ENCODE data around the gene JADE2.

JADE2 gene

DNA sequence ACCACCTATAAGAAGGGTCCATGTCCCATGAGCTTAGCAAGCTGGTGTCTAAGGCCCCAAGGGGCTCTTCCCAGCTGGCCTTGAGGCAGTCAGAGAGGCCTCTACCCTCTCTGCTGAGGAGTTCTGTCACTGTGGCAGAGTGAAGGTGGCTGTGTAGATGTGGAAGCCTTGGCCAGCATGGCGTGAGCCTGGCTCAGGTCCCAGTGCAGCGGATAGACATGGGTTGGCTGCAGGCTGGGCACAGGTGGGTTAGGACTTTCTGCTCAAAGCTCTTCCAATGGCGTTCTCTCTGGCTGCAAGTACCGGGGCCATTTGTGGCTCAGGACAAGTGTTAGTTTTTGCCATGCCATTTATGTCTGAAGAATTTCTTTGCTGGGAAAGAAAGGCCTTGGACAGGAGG lies 47.3 kb downstream of the JADE2 start:
- TF ChIP-seq GATA2 (IDR thresholded peaks at IDR 0.05; ENCODE audit: low read depth, low read length) = no peak
- TF ChIP-seq GATA3 (IDR thresholded peaks at IDR 0.05; ENCODE audit: low read depth, low read length) = no peak

DNA sequence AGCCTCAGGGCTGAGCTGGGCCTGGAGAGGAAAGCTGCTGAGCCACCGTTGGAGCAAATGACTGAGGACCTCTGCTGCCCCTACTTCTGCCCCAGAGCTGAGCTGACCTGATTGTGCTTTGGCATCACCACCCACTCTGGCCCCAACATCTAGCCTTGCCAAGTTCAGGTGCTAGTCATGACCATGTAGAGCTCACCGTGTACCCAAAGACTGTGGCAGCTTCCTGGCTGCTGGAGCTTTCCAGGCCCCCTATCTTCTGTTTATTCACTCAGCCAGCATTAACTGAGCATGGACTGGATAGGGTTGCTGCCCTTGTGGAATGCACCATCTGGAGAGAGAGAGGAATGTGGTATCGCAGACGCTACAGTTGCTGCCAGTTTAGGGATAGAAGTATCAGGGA lies 49.1 kb downstream of the JADE2 start:
- TF ChIP-seq GATA2 (IDR thresholded peaks at IDR 0.05; ENCODE audit: low read depth, low read length) = no peak
- TF ChIP-seq GATA3 (IDR thresholded peaks at IDR 0.05; ENCODE audit: low read depth, low read length) = no peak

DNA sequence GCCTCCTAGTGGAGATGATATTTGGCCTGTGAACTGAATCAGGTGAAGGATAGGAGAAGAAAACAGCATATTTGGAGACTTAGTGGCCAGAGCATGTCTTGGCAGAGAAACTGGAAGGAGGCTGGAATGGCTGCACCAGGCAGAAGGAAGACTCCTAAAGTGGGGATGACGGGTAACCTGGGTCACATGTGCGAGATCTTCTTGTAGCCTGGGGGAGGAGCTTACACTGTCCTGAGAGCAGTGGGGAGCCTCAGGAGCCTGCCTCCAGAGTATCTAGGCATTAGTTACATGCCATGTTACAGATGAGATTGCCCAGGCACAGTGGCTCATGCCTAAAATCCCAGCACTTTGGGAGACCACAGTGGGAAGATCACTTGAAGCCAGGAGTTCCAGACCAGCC lies 49.8 kb downstream of the JADE2 start:
- TF ChIP-seq GATA3 (IDR thresholded peaks at IDR 0.05; ENCODE audit: low read depth, low read length) (no peak), GATA2 (IDR thresholded peaks at IDR 0.05; ENCODE audit: low read depth, low read length) (no peak)

DNA sequence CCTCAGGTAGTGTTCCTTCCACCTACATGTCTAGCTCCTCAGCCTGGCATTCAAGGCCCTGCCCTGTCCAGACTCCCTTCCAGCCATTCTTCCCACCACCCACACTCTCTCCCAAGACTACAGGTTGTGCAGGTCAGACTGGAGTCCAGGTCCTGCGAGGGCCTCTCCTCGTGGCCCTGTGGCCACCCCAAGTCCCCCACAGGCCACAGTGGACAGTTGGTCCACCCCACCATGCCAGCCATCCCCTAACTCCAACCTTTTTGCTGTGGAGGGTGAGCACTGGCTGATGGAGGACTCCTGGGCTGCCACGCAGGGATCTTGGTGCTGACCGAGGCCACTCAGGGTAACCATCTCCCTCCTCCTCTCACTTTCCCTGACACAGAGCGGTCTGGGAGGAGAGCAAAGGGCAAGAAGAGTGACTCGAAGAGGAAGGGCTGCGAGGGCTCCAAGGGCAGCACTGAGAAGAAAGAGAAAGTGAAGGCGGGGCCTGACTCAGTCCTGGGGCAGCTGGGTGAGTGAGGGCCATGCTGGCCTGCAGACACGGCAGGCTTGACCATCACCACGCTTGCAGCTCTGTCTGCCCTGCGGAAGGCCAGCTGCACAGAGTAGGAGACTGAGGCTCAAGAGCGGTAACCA lies 51.0 kb downstream of the JADE2 start:
- no peak for TF ChIP-seq GATA2 (IDR thresholded peaks at IDR 0.05; ENCODE audit: low read depth, low read length)
- no peak for TF ChIP-seq GATA3 (IDR thresholded peaks at IDR 0.05; ENCODE audit: low read depth, low read length)

DNA sequence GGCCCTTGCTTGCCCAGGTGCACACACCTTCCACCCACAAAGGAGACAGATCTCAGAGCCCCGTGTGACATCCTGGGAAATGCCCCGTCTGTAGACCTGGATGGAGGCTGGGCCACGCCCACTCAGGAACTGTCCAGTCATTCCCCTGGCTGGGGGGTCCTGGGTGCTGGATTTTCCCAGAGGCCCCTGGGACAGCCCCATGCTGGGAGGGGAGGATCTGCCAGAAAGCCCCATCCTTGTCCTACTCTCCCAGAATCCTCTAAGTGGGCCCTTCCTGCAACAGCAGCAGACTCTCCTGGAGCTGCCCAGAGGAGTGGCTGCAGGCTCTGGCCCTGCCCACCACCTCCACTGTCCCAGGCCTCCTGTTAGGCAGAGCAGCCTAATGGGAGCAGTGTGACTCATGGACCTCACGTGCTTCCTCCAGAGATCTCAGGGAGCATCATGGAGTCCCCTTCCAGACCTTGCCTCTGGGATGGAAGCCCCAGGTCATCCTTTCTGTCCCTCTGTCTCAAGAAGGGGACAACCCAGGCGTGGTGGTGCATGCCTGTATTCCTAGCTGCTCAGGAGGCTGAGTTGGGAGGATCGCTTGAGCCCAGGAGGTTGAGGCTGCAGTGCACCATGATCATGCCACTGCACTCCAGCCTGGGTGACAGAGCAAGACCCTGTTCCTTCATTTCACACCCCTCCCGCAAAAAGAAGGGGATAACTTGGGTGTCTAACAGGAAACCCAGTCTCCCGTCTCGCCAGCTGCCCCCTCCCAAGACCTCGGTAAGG lies 51.7 kb downstream of the JADE2 start:
- TF ChIP-seq GATA2 (IDR thresholded peaks at IDR 0.05; ENCODE audit: low read depth, low read length) = no peak
- no peak for TF ChIP-seq GATA3 (IDR thresholded peaks at IDR 0.05; ENCODE audit: low read depth, low read length)

DNA sequence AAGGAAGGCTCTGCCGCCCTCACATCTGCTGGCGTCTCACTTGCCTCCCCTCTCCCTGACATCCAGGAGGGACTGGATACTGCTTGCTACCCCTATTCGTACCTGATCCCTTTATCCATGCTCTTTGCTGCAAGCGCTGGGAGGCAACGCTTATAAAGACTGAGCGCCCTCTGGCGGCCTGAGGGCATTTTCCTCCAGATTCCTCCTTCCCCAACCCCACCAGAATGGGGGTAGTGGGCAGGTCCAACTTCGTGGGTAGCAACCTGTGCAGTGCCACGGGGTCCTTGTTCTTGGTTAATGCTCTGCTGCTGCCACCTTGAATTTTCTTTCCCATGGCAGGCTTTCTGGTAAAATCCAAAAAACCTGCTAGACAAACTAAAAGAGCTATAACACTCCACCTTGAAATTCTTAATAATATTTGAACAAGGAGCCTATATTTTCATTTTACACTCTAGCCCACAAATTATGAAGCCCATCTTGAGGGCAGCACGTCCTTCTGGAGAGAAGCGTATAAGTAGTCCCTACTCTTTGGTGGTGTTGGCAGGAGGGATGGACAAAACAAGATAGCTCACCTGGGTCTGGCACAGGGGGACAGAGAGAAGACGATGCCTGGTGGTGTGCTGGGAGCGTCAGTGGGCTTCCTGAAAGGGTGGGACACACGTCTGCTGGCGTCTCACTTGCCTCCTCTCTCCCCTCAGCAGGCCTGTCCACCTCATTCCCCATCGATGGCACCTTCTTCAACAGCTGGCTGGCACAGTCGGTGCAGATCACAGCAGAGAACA lies 52.5 kb downstream of the JADE2 start:
- TF ChIP-seq GATA3 (IDR thresholded peaks at IDR 0.05; ENCODE audit: low read depth, low read length) (no peak), GATA2 (IDR thresholded peaks at IDR 0.05; ENCODE audit: low read depth, low read length) (no peak)

DNA sequence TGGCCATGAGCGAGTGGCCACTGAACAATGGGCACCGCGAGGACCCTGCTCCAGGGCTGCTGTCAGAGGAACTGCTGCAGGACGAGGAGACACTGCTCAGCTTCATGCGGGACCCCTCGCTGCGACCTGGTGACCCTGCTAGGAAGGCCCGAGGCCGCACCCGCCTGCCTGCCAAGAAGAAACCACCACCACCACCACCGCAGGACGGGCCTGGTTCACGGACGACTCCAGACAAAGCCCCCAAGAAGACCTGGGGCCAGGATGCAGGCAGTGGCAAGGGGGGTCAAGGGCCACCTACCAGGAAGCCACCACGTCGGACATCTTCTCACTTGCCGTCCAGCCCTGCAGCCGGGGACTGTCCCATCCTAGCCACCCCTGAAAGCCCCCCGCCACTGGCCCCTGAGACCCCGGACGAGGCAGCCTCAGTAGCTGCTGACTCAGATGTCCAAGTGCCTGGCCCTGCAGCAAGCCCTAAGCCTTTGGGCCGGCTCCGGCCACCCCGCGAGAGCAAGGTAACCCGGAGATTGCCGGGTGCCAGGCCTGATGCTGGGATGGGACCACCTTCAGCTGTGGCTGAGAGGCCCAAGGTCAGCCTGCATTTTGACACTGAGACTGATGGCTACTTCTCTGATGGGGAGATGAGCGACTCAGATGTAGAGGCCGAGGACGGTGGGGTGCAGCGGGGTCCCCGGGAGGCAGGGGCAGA lies 53.3 kb downstream of the JADE2 start:
- TF ChIP-seq GATA3 (IDR thresholded peaks at IDR 0.05; ENCODE audit: low read depth, low read length) = no peak
- no peak for TF ChIP-seq GATA2 (IDR thresholded peaks at IDR 0.05; ENCODE audit: low read depth, low read length)

DNA sequence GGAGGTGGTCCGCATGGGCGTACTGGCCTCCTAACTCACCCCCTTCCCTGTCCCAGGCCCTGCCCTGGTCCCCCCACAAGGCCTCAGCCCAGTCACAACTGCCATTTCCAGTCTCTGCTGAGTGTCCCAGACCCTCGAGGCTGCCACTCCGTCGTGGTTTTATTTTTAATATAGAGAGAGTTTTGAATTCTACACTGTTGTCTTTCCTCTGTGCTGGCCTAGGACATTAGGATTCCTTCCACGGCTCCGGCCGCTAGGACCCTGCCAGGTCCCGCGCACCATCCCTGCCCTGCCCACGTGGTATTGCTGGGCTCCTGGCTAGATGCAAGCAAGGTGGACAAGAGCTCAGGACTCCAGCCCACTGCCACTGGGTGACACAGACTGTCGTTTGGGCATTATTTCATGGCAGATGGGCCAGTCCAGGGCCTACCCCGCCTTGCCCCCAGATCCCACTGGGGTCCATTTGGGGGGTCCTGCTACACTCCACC lies 53.9 kb downstream of the JADE2 start:
- no peak for TF ChIP-seq GATA3 (IDR thresholded peaks at IDR 0.05; ENCODE audit: low read depth, low read length)
- no peak for TF ChIP-seq GATA2 (IDR thresholded peaks at IDR 0.05; ENCODE audit: low read depth, low read length)

DNA sequence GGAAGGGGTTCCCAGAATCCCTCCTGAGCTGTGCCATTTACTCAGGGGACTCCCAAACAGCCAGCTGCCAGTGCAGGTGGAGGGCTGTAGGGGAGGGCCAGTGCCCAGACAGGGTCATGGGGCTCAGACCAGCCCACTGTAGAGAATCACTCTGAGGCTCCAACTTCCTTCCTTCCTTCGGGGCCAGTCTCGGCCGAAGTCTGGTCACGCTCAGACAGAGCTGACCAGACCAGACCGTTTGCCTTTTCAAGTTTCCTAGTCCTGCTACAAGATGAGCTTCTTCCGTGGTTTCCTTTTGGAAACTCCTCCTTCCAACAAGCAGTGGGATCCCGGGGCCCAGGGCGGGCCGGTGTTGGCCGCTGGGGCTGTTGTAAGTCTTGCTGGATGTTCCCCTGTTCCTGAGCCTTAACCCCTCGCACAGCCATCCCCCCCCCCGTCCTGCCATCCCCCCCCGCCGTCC lies 54.6 kb downstream of the JADE2 start:
- no peak for TF ChIP-seq GATA3 (IDR thresholded peaks at IDR 0.05; ENCODE audit: low read depth, low read length)
- no peak for TF ChIP-seq GATA2 (IDR thresholded peaks at IDR 0.05; ENCODE audit: low read depth, low read length)

DNA sequence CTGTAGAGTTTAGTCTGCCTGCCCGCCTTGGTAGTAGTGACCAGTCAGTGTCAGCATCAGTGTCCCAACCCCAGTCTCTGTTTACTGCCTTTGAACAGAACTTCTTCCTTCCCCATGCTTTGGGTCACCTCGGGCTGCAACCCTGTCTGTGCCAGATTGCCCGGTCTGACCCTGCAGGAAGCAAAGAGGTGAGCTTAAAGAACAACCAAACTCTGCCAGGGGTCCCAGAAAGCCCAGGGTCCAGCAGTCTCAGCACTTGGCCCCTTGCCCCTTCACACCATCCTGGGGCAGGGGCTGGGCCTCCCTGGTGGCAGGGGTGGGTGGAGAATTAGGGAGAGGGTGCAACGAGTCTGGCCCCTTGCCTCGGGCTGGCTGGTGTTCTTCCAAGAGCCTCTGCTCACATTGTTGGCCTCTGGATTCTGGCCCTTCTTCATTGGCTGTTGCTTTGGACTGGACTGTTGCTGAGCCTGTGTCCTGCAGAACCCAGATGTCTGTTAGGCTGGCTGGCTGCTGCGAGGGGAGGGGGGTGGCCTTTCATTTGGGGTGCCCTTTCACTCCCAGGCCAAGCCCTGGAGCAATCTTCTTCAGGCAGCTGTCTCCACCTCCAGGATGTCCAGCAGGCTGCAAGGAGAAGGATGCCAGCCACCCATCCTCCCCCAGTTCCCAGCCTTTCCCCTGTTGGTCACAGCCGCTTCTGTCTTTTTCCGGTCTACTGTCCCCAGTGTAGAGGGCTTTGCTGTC lies 55.9 kb downstream of the JADE2 start:
- TF ChIP-seq GATA2 (IDR thresholded peaks at IDR 0.05; ENCODE audit: low read depth, low read length) = no peak
- no peak for TF ChIP-seq GATA3 (IDR thresholded peaks at IDR 0.05; ENCODE audit: low read depth, low read length)

DNA sequence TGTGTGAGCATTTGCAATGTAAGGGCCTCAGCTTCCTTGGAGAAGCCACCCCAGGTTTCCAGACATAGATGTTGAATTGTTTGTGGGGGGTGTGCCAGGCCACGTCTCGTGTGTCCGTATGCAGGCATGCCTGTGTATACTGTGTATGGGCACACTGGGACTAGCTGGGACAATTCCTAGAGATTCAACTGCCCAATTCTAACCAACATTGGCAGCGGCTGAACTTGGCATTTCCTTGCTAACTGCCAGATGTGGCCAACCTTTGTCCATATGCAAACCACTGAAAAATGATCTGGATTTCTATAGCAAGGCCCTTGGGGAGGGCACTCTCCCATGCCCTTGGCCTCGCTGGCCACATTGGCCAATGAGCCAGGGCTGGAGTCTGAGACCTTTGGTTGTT lies 56.8 kb downstream of the JADE2 start:
- TF ChIP-seq GATA3 (IDR thresholded peaks at IDR 0.05; ENCODE audit: low read depth, low read length) (no peak), GATA2 (IDR thresholded peaks at IDR 0.05; ENCODE audit: low read depth, low read length) (no peak)

DNA sequence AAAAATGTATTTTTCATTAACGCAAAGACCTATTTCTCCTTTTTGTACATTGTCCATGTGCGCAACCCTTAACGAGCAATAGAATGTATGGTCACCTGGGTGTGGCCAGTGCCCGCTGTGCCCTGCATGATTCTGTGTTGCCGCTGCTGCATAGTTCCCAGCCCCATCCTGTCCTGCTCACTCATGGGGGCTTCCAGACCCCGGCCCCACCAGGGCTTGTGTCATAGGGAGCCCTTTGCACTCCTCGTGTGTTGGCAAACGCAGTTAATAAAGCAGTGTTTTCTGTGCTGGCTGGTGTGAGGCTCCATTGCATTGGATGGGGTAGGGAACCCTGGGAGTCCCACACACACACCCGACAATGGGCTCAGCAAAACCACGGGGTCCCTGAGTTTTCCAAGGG lies 57.5 kb downstream of the JADE2 start:
- no peak for TF ChIP-seq GATA2 (IDR thresholded peaks at IDR 0.05; ENCODE audit: low read depth, low read length)
- TF ChIP-seq GATA3 (IDR thresholded peaks at IDR 0.05; ENCODE audit: low read depth, low read length) = no peak

DNA sequence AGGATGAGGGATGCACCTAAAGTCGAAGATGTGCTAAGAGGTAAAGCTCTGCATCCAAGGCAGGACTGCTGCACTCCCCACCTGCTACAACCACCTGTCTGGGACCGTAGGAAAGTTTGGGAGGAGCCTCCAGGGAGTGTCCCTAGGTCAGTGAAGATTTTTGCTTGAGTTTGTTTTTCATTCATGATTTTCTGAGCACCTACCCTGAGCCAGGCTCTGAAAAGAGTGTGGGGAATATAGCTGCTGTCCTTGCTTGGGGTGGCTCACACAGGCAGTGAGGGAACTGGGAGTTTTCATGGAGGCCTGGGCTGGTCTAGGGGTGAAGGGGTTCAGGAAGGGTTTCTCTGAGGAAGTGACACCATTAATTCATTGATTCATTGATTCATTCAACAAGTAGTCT lies 58.3 kb downstream of the JADE2 start:
- TF ChIP-seq GATA2 (IDR thresholded peaks at IDR 0.05; ENCODE audit: low read depth, low read length) (no peak), GATA3 (IDR thresholded peaks at IDR 0.05; ENCODE audit: low read depth, low read length) (no peak)
